VCaP (cell line): Measurements from ENCODE around the gene CSNK2A1.

Source experiments
- H3K27ac ChIP-seq: fragments of 450-650 bp; 2 replicates; pipeline ENCODE4 v1.5.1; 2017
- TF ChIP-seq, protein P1 (sequence below): fragments of 450-650 bp; conservative IDR thresholded peaks from 2 replicates; pipeline ENCODE4 v1.5.1; 2017; ENCODE audit warnings: mild to moderate bottlenecking, moderate library complexity

Gene CSNK2A1

DNA sequence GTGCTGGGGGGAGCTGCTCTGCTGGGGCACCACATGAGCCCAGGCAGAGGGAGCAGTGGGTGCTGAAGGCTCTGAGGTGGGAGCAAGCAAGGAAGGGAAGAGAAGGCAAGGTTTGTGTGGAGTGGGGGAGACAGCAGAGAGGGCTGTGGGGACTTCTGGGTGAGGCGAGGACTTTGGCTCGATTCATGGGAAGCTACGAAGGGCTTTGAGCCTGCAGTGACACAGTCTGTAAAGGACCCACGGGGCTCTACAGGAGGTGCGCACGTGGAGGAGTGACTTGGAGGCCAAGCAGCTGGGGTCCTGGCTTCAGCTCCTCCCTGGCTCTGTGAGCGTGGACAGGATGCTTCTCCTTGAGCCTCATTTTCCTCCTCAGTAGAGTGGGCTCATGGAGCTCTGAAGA, 29.1 kb upstream of the CSNK2A1 start:
- TF ChIP-seq, protein P1, sequence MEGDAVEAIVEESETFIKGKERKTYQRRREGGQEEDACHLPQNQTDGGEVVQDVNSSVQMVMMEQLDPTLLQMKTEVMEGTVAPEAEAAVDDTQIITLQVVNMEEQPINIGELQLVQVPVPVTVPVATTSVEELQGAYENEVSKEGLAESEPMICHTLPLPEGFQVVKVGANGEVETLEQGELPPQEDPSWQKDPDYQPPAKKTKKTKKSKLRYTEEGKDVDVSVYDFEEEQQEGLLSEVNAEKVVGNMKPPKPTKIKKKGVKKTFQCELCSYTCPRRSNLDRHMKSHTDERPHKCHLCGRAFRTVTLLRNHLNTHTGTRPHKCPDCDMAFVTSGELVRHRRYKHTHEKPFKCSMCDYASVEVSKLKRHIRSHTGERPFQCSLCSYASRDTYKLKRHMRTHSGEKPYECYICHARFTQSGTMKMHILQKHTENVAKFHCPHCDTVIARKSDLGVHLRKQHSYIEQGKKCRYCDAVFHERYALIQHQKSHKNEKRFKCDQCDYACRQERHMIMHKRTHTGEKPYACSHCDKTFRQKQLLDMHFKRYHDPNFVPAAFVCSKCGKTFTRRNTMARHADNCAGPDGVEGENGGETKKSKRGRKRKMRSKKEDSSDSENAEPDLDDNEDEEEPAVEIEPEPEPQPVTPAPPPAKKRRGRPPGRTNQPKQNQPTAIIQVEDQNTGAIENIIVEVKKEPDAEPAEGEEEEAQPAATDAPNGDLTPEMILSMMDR = no peak
- no peak overlapping the region for H3K27ac ChIP-seq

DNA sequence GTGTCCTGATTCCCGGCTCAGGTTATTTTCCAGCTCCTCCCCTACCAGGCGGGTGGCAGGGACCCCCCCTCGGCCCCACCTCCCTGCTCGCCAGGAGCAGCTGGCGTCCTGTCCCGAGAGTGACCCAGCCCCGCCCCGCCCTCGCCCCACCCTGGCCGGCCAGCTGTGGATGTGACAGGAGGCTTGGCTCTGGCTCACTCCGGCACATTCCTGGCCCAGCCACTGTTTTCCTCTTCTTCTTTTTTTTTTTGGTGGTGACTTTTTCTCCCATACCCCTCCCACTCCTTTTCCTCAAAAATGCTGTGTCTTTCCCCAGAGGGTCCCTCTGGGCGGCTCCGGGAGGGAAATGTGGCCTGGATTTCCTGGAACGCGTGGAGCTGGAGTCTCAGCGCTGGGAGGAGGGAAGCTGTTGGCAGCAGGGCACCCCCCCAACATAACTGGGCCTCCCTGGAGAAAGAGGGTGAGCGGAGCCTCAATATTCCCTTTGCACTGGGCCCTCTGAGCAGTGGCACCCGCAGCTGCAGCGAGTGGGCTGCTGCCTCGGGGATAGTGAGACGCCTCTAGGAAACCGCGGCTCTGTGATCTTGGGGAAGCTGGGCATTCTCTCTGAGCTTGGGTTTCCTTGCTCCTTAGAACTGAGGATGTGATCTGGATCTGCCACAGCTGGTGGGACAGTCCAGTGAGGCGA, 28.3 kb upstream of the CSNK2A1 start:
- TF ChIP-seq, protein P1 = no peak
- no peak overlapping the region for H3K27ac ChIP-seq

DNA sequence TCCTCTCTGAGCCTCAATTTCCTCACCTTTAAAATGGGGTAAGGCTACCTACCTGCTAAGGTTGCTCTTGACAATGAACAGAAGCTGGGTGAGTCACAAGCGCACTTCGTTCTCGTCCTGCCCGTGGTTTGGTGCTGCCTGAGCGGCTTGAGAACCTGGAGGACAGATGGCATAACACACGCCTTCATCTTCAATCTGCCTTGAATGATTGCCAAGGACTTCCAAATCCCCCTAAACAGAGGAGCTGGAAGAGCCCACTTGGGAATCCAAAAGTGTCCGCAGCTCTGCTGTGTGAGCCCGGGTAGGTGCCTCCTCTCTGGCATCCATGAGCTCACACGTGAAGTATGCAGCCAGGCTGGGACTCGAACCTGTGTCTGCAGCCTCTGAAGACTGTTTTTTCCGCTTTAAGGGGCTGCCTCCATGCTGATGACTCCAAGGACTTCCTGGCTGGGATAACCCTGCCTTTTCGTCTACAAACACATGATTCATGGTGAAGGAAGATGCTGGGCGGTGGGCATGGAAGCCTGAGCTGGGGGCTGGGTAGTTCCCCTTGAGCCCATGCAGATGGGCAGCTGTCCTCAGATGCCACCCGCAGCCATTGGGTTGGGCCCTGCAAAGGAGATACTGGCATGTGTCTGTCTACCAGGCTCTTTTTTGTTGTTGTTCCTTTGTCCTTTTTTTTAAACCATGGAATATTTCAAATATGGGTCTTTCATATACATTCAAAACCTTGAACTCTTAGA, 25.3 kb upstream of the CSNK2A1 start:
- no peak overlapping the region for H3K27ac ChIP-seq
- TF ChIP-seq, protein P1 = no peak

DNA sequence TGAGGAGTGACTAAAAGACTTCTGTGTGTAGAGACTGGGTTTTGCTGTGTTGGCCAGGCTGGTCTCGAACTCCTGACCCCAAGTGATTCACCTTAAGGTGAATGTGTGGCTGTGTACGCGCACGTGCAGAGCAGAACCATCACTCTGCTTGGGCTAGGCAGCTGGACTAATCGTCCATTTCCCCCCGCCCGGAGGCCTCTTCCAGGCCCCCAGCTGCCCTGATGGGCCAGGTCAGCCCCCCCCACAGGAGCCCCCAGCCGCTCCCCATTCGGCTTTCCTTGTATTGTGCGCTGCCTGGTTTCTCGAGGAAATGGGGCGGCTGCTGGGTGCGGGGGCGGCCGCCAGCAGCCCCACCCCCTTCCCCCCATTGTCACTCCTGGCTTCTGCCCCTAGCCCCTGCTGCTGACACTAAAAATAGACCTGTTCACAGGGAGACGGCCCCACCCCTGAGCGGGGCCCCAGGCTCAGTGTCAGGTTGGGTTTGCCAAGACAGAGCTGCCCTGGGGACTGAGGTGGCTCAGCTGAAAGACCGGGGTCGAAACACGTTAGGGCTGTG, 24.6 kb upstream of the CSNK2A1 start:
- H3K27ac ChIP-seq = no peak overlapping the region
- TF ChIP-seq, protein P1 = no peak

DNA sequence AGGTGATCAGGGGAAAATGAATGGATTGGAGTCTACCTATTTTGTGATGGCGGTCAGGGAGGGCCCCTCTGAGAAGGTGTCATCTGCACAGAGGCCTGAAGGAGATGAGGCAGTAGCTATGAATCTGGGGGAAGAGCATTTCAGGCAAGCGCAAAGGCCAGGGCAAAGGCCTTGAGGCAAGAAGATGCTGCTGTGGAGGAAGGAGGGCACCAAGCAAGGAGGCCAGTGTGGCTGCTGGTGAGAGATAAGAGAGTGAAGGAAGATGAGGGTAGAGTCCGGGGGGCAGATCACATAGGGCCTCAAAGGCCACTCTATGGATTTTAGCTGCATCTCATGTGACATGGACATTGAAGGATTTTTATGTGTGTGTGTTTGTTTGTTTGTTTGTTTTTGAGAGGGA, 20.6 kb upstream of the CSNK2A1 start:
- TF ChIP-seq, protein P1 = no peak
- no peak overlapping the region for H3K27ac ChIP-seq

DNA sequence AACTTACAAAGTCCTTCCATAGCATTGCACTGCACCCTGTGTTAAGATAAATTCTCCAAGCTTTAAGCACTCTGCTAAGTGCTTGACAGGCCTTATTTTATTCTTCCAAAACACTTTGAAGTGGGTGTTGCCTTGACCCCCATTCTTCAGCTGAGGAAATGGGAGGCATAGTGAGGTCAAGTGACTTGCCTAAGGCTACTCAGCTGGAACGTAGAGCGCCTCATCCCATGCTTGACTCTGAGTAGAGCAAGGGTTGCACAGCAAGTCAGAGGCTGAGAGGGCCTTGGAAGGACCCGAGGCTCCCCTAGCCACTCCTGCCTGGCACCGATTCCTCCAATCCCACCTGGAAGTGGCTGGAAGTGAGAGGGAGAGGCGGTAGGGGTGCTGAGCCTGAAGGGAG, 19.6 kb upstream of the CSNK2A1 start:
- TF ChIP-seq, protein P1 = no peak
- no peak overlapping the region for H3K27ac ChIP-seq

DNA sequence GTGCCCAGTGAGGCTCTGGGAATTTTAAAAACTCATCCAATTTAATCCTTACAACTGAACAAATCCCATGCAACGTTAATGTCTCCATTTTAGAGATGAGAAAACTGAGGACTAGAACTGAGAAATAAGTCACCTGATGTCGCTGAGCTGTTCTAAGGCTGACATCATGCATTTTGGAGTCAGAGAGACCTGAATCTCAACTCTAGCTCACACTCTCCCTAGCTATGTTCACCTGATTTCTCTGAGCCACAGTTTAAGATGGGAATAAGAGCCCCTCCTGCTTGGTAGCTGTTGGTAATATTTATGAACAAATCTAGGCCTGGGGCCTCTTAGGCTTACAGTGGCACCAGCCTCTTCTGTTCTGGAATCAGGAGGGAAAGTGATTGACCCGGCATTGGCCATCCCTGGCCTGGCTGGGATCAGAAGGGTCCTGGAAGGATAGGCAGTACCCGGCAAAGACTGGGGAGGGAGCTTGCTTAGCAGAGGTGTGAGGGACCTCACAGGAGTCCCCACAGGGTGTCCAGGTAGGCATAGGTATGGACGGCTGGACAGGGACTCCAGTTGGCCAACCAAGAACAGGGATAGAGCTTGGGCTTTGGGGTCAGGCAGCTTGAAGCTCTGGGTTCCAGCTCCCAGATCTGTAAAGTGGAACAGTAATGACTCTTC, 18.8 kb upstream of the CSNK2A1 start:
- TF ChIP-seq, protein P1 = no peak
- H3K27ac ChIP-seq = no peak overlapping the region
